ENCODE results near the gene GRB10. TPM values are rescaled to one million over a fixed set of nuclear protein-coding genes. Genes with fewer than 3 reads are reported as not detected.

GRB10 gene
- total and polyA plus RNA-seq, 2 of the 8 experiments (the other 6 are each of a cell fraction or from before 2014, with no cell fraction given): 35.7 to 97.0 TPM

DNA sequence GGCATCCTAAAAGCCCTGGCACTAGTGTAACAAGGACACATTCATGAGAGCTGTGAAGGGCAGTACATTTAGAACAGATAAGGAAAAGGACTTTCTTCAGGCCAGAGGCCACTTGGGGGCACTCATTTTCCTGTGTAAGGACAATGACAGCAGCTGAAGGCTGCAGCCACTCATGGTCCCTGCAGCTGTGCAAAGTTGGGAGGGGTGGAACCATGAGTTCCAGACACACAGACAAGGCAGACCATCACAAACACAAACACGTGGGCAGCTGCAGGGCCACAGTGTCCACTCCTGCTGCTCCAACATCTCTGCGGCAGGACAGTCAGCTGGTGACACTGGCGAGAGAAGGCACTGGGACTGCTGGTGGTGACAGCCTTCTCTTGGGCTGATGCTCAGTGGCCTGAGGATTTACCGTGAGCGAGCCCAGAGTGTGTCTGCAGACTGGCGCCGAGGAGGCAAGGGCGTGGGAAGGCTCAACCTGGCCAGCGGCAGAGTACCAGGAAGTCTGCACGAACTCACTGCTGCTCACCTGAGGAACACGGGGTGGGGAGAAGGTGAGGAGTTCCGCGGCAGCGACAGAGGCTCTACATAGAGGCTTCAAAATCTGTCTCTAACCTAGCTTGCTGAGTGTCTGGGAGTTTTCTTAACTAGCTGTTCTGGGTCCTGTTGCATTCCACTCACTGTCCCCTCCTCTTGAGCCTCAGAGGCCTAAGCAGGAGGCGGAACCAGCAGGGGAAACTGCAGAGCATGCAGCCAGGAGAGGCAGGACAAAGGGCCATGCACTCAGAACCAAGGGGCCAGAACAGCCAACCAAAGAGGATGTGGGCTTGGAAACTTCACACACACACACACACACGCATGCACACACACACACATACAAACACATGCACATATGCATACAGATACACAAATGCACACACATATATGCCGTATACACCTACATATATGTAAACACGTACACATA, 141.0 kb downstream of the GRB10 start:
- Histone ChIP-seq H3K23ac (ENCODE audit: insufficient read length) (no peak overlapping the region), H3K14ac (ENCODE audit: insufficient read length) (no peak overlapping the region), H3K4me2 (ENCODE audit: insufficient read depth in 1 of 2, low read depth in 2 of 2, low read length in 2 of 2) (no peak overlapping the region), H4K91ac (replicated peaks; ENCODE audit: insufficient read length, low read length) (no peak overlapping the region), H2BK20ac (ENCODE audit: low read length) (no peak overlapping the region), H3K23me2 (ENCODE audit: low read depth, low read length) (no peaks in the 10 kb centered on the region), H3K79me2 (ENCODE audit: control insufficient read depth in 1 of 2, insufficient read depth in 2 of 2, low read length in 2 of 2) (peaks cover 0 to 45% of the 10 kb centered on the region in 2 experiments; a peak in 3 of 4 replicates), H2BK12ac (ENCODE audit: low read depth, low read length) (no peak overlapping the region), H3K4me3 (ENCODE audit: extremely low read depth in 1 of 4, insufficient read depth in 2 of 4, low read depth in 3 of 4, low read length in 4 of 4) (no peak overlapping the region), H2BK15ac (ENCODE audit: low read length) (no peak overlapping the region), H2BK120ac (replicated peaks; ENCODE audit: low read depth, low read length) (no peak overlapping the region), H3K9ac (replicated peaks in 1 of 4; ENCODE audit: extremely low read depth in 1 of 4, low read depth in 3 of 4, low read length in 3 of 4) (no peak overlapping the region), H2AFZ (ENCODE audit: low read length) (no peak overlapping the region), H3K4ac (replicated peaks; ENCODE audit: insufficient read length, low read depth, low read length) (no peak overlapping the region), H4K20me1 (replicated peaks in 1 of 2; ENCODE audit: control insufficient read depth in 1 of 2, insufficient read depth in 2 of 2, low read length in 2 of 2) (peaks cover 0 to 6% of the 10 kb centered on the region in 2 experiments), H3K79me1 (ENCODE audit: low read depth, low read length) (peaks cover 4% of the 10 kb centered on the region; the same call in 1 of the 2 replicates), H3K36me3 (ENCODE audit: control insufficient read depth in 2 of 4, insufficient read depth in 4 of 4, low read length in 3 of 4) (no peaks in the 10 kb centered on the region; a peak in 2 of 8 replicates), H4K8ac (ENCODE audit: extremely low read depth, insufficient read depth, low read length) (no peak overlapping the region), H2AK5ac (ENCODE audit: low read depth, low read length) (no peak overlapping the region), H3K56ac (replicated peaks; ENCODE audit: insufficient read length, low read depth, low read length) (no peak overlapping the region), H3K9me3 (ENCODE audit: insufficient read depth in 2 of 2, low read depth in 1 of 2, low read length in 1 of 2) (no peaks in the 10 kb centered on the region), H4K5ac (ENCODE audit: insufficient read length, low read depth, low read length) (no peak overlapping the region), H3K27me3 (replicated peaks in 1 of 4; ENCODE audit: control insufficient read depth in 3 of 4, extremely low read depth in 1 of 4, insufficient read depth in 3 of 4, low read length in 3 of 4) (no peaks in the 10 kb centered on the region), H2BK5ac (ENCODE audit: low read depth, low read length) (no peak overlapping the region), H3K4me1 (replicated peaks in 1 of 4; ENCODE audit: control insufficient read depth in 3 of 4, insufficient read depth in 4 of 4, low read length in 3 of 4) (peaks cover 0 to 8% (median 1%) of the 10 kb centered on the region in 4 experiments; a peak in 2 of 7 replicates), H3K18ac (ENCODE audit: extremely low read depth, low read length) (no peak overlapping the region), H3K27ac (ENCODE audit: low read depth, low read length) (no peak overlapping the region)
- WGBS, 2 experiments (ENCODE audit: extremely low coverage in 1 of 2, insufficient coverage in 1 of 2, insufficient read length in 1 of 2, insufficient replicate concordance in 2 of 2, low coverage in 1 of 2, low lambda C conversion rate in 2 of 2, missing lambda C conversion rate in 1 of 2): 89% methylated on average over 18 of the region's 18 CpGs; no CpG with 5 or more reads in 1 of the 2 experiments
- TF ChIP-seq RFX5 (IDR thresholded peaks at IDR 0.05; ENCODE audit: borderline replicate concordance, low read depth, low read length) (no peak), EP300 (IDR thresholded peaks at IDR 0.05; ENCODE audit: borderline replicate concordance in 1 of 2, low read depth in 2 of 2, low read length in 2 of 2) (no peak), TAF1 (IDR thresholded peaks at IDR 0.05; ENCODE audit: low read depth, low read length) (no peak), CEBPB (IDR thresholded peaks at IDR 0.05; ENCODE audit: low read depth, low read length) (no peak), RAD21 (IDR thresholded peaks at IDR 0.05 in 1 of 2, conservative IDR thresholded peaks at IDR 0.05 in 1 of 2; ENCODE audit: low read depth in 2 of 2, low read length in 2 of 2) (peak; percentile 15 to 23; a peak in 3 of 4 replicates), ZNF274 (IDR thresholded peaks at IDR 0.05; ENCODE audit: borderline replicate concordance, extremely low read depth, low read length) (no peak), CTCF (IDR thresholded peaks at IDR 0.05; ENCODE audit: control extremely low read depth in 1 of 3, insufficient read depth in 1 of 3, low read depth in 1 of 3, low read length in 3 of 3) (peak in 1 of 3 experiments; percentile 1; a peak in 1 of 4 replicates)
- FAIRE-seq (no peak), DNase-seq (ENCODE audit: low read depth in 1 of 2, low spot score in 2 of 2) (peak in 1 of 2 experiments; percentile 45)
- ChIA-PET CTCF (ENCODE audit: partially characterized antibody) (interaction anchor here (0.8 to 2.9 kb wide), 16 partner anchors 9 to 500 kb away, joined by 3 to 13 read pairs (median 4); no protein-coding TSS in a partner anchor), POLR2A (ENCODE audit: partially characterized antibody) (no interaction called here)

All from H1 (cell line).